Mesothelial cell of epicardium (in vitro differentiated cells): Measurements from ENCODE around the gene SPTBN1. TPM values are rescaled to one million over a fixed set of nuclear protein-coding genes. Genes with fewer than 3 reads are reported as not detected.

Source experiments
- DNase-seq, 2 experiments: peaks; one replicate each; pipeline ENCODE4 v3.0.0; 2021; ENCODE audit warnings: low spot score in 2 of 2; ENCODE audit not compliant: unreplicated experiment in 2 of 2
- H3K27ac Mint-ChIP-seq: 2 replicates; pipeline ENCODE4 v1.8.0; 2021; ENCODE audit warnings: mixed read lengths
- H3K27me3 Mint-ChIP-seq: 2 replicates; pipeline ENCODE4 v1.8.0; 2021; ENCODE audit warnings: low read depth, mixed read lengths
- H3K36me3 Mint-ChIP-seq: 2 replicates; pipeline ENCODE4 v1.8.0; 2021; ENCODE audit warnings: mixed read lengths
- H3K4me1 Mint-ChIP-seq: 2 replicates; pipeline ENCODE4 v1.8.0; 2021; ENCODE audit warnings: mixed read lengths
- H3K4me3 Mint-ChIP-seq: 2 replicates; pipeline ENCODE4 v1.8.0; 2021; ENCODE audit warnings: mild to moderate bottlenecking, moderate library complexity, mixed read lengths
- H3K9me3 Mint-ChIP-seq: 2 replicates; pipeline ENCODE4 v1.8.0; 2021; ENCODE audit warnings: mixed read lengths
- total RNA-seq: library from RNA; stranded (reverse); gene quantifications from 3 replicates; pipeline ENCODE4 v1.2.1, GENCODE V29; 2021
- TF ChIP-seq, protein P1 (sequence below): fragments of 200-600 bp; sonication (generic); IDR thresholded peaks from one replicate; pipeline ENCODE4 v1.5.0; 2021; ENCODE audit warnings: antibody characterized with exemption; ENCODE audit not compliant: unreplicated experiment

SPTBN1 gene
- total RNA-seq, 1 donor from 2014 or later, result 281 TPM

DNA sequence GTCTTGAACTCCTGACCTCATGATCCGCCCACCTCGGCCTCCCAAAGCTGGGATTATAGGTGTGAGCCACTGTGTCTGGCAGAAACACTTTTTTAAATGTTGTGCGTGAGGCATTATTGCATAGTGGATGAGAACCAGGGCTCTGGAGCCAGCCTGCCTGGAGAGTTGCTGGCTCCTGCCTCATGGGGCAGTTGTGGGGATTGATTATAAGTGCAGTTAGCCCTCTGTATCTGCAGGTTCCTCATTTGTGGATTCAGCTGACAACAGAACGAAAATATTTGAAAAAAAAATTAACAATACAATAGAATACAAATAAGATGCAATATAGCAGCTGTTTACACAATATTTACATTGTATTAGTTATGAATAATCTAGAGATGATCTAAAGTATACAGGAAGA is 137.9 kb downstream of the SPTBN1 start:
- TF ChIP-seq, protein P1, sequence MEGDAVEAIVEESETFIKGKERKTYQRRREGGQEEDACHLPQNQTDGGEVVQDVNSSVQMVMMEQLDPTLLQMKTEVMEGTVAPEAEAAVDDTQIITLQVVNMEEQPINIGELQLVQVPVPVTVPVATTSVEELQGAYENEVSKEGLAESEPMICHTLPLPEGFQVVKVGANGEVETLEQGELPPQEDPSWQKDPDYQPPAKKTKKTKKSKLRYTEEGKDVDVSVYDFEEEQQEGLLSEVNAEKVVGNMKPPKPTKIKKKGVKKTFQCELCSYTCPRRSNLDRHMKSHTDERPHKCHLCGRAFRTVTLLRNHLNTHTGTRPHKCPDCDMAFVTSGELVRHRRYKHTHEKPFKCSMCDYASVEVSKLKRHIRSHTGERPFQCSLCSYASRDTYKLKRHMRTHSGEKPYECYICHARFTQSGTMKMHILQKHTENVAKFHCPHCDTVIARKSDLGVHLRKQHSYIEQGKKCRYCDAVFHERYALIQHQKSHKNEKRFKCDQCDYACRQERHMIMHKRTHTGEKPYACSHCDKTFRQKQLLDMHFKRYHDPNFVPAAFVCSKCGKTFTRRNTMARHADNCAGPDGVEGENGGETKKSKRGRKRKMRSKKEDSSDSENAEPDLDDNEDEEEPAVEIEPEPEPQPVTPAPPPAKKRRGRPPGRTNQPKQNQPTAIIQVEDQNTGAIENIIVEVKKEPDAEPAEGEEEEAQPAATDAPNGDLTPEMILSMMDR, result no peak
- H3K36me3 Mint-ChIP-seq, result peaks cover 16% of the 10 kb centered on the region
- H3K27ac Mint-ChIP-seq, result no peak overlapping the region
- no peak for DNase-seq
- H3K9me3 Mint-ChIP-seq, result no peaks in the 10 kb centered on the region
- H3K4me1 Mint-ChIP-seq, result peaks cover 37% of the 10 kb centered on the region
- no peaks in the 10 kb centered on the region for H3K27me3 Mint-ChIP-seq
- no peak overlapping the region for H3K4me3 Mint-ChIP-seq

DNA sequence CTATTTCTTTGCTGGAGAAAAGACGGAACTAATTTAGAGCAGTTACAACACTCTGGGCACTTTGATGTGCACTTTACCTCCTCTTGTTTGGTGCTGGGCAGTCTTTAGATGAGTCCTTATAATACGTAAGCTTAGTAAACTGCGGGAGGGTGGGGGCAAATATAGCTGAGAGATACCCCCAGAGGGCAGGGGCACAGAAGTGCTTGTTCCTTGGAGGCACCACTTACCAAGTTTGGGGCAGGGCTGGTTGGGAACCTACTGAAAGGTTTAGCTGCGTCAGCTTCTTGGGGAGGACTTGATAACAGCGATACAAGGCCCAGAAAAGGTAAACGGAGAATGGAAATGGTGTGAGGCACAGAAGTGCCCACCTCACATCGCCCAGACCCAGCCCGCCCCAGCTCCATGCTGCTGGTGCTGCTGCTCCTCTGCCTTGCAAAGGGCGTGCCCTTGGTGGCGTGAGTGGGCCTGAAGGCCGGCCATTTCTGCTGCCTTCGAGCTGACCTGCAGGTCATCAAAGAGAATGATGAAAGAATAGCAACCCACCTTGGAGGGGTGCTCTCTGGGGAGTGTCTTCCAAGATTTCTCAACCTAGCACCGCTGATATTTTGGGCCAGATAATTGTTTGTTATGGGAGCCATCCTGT is 139.2 kb downstream of the SPTBN1 start:
- Mint-ChIP-seq H3K36me3 (peaks cover 28% of the 10 kb centered on the region), H3K4me3 (no peak overlapping the region), H3K4me1 (peaks cover 29% of the 10 kb centered on the region), H3K27me3 (no peaks in the 10 kb centered on the region), H3K27ac (no peak overlapping the region), H3K9me3 (no peaks in the 10 kb centered on the region)
- no peak for DNase-seq
- TF ChIP-seq, protein P1, result no peak

DNA sequence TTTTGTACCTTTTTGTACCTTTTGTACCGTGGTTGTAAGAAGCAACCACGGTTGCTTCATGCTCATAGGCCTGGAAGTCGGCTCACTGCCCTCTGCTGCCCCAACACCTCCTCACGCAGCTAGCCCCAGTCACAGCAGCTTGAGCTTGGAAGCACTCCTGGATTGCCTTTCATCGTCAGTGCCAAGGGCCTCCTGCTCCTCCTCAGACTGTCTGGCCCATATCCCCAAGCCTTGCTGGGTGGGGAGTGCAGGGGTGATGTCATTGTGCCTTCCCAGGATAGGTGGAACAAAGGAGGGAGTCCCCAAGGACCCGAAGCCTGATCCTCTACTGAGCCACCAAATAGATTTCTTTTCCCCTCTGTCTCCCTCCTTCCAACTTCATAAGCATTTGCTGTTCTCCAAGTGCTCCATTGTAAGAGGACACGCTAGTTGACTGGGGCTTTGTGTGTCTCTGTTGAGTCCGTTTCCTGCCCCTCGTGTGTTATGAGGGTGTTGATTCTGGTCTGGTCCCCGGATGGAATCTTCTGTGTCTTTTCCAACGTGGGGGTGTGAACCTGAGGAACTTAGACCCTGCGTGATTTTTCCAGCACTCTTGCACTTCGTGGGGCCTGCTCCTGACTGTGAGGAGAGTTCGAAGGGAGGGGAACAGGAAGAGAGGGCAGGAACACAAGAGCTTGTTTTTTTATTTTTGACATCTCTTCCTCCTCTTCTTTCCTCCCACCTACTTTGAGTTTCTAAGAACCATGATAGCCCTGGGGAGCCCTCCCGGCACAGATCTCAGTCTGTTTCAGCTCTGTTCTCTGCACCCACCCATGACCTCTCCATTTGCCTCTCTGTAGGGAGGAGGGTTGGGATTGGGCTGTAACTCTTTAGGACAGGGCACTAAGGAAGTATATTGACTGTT is 140.1 kb downstream of the SPTBN1 start:
- TF ChIP-seq, protein P1, result no peak
- H3K9me3 Mint-ChIP-seq, result no peaks in the 10 kb centered on the region
- peak overlapping the region; percentile 73 for H3K27ac Mint-ChIP-seq
- H3K4me1 Mint-ChIP-seq, result peaks cover 23% of the 10 kb centered on the region
- no peak for DNase-seq
- H3K4me3 Mint-ChIP-seq, result no peak overlapping the region
- H3K27me3 Mint-ChIP-seq, result no peaks in the 10 kb centered on the region
- peaks cover 30% of the 10 kb centered on the region for H3K36me3 Mint-ChIP-seq

DNA sequence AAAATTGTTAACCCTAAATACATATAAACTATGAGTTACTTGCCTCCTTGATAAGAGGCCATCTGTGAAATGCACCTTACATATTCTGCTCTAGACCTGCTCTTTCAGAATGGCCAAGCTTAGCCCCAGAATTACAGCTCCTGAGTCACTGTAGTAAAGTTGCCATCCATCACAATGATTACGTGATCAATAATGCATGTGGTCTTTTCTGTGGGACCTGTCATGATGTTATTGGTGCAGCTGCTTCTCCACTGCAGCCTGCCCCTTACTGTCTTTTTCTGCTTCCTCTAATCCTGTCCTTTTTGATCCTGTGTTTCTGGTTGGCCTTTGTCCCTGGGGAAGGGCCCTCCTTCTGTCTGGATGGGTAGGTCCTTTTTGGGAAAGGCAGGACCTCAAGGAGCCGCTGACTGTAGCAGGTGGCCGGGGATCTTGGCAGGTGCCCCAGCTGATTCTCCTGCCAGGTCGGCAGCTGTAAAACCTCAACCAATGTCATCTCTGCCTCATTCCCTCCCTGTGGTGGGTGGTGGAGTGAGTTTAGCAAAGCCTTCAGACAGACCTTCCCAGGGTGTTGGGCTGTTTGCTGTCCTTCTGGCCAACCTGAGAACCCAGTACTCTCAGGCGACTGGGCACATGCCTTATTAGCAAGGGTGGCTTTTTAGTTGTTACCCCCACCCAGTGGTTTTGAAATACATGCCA is 141.2 kb downstream of the SPTBN1 start:
- TF ChIP-seq, protein P1, result no peak
- no peak overlapping the region for H3K4me3 Mint-ChIP-seq
- no peaks in the 10 kb centered on the region for H3K27me3 Mint-ChIP-seq
- H3K36me3 Mint-ChIP-seq, result peaks cover 30% of the 10 kb centered on the region
- no peaks in the 10 kb centered on the region for H3K9me3 Mint-ChIP-seq
- DNase-seq, result no peak
- H3K27ac Mint-ChIP-seq, result peak overlapping the region; percentile 73
- peaks cover 32% of the 10 kb centered on the region for H3K4me1 Mint-ChIP-seq

DNA sequence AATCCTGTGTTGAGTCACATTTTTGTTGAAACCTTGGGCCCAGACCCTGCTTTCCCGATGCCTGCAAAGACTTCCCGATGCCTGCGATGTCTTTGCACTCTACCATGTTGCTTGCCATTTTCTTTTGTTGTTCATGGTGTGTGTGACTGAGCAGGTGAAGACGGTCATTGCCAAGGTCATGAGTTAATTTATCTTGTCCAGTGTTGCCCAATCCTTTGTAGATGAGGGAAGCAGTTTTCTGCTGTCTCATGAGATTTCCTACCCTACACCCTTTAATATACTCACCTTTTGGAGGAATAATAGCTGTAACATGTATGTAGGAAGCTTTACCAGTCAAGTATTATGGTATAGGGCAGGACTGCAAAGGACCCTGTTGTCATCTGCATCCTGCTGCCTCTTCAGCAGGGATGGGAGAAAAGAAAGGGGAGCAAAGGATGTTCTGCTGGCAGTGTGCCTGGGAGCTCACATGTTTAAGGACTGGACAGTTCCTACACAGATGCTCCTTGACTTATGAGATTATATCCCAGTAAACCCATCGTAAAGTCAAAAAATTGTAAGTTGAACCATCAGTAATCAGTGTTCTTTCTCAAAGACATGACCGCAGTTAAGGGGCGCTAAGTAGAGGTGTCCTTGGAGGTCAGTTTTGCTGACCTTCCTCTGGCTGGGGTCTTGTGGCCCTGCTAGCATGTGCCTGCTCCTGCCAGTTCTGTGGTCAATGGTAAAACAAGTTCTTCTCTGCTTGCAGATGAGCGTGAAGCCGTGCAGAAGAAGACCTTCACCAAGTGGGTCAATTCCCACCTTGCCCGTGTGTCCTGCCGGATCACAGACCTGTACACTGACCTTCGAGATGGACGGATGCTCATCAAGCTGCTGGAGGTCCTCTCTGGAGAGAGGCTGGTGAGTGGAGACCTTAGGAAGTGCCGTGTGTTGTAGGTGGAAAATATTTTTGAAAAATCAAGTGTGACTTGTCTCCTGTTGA is 142.5 kb downstream of the SPTBN1 start:
- no peak overlapping the region for H3K27ac Mint-ChIP-seq
- peaks cover 30% of the 10 kb centered on the region for H3K36me3 Mint-ChIP-seq
- TF ChIP-seq, protein P1, result no peak
- H3K9me3 Mint-ChIP-seq, result no peaks in the 10 kb centered on the region
- no peak overlapping the region for H3K4me3 Mint-ChIP-seq
- no peaks in the 10 kb centered on the region for H3K27me3 Mint-ChIP-seq
- peaks cover 43% of the 10 kb centered on the region for H3K4me1 Mint-ChIP-seq
- DNase-seq, result no peak
